Stimulated activated CD8-positive, alpha-beta memory T cell treated with anti-CD3 and anti-CD28 coated beads, Interleukin-12 subunit alpha, Interleukin-12 subunit beta, amount 100 ng/mL, for 24 hours (primary cell): ENCODE results near the gene TWNK.

ENCODE experiments used
- DNase-seq: peaks from one replicate; pipeline ENCODE4 v3.0.0-alpha.2; 2020; ENCODE audit errors: extremely low read depth

Gene TWNK

GRCh38 chr10:101011517-101012423, 24.4 kb downstream of the TWNK start:
- no peak for DNase-seq

GRCh38 chr10:101012525-101013364, 25.4 kb downstream of the TWNK start:
- no peak for DNase-seq

- no peak for DNase-seq
Observed at GRCh38 chr10:101013365-101013825, 26.1 kb downstream of the TWNK start.

GRCh38 chr10:101014230-101014884, 27.0 kb downstream of the TWNK start:
- DNase-seq: no peak

- no peak for DNase-seq
Observed at GRCh38 chr10:101014966-101015581, 27.7 kb downstream of the TWNK start.

GRCh38 chr10:101015582-101015973, 28.2 kb downstream of the TWNK start:
- DNase-seq: no peak

- no peak for DNase-seq
Observed at GRCh38 chr10:101016814-101017213, 29.5 kb downstream of the TWNK start.

- no peak for DNase-seq
Observed at GRCh38 chr10:101018118-101018599, 30.8 kb downstream of the TWNK start.

GRCh38 chr10:101018600-101019439, 31.5 kb downstream of the TWNK start:
- DNase-seq: no peak

GRCh38 chr10:101019440-101019703, 32.0 kb downstream of the TWNK start:
- DNase-seq: no peak

- DNase-seq: no peak
Observed at GRCh38 chr10:101020427-101021075, 33.2 kb downstream of the TWNK start.

GRCh38 chr10:101021239-101021638, 33.9 kb downstream of the TWNK start:
- DNase-seq: no peak

GRCh38 chr10:101021692-101022251, 34.4 kb downstream of the TWNK start:
- no peak for DNase-seq

GRCh38 chr10:101022967-101023705, 35.8 kb downstream of the TWNK start:
- no peak for DNase-seq

- DNase-seq: no peak
Observed at GRCh38 chr10:101027106-101027720, 39.9 kb downstream of the TWNK start.

GRCh38 chr10:101028446-101029337, 41.3 kb downstream of the TWNK start:
- DNase-seq: no peak

- DNase-seq: no peak
Observed at GRCh38 chr10:101029520-101030295, 42.4 kb downstream of the TWNK start.
